ENCODE data around the gene COPS9.

COPS9 gene

DNA sequence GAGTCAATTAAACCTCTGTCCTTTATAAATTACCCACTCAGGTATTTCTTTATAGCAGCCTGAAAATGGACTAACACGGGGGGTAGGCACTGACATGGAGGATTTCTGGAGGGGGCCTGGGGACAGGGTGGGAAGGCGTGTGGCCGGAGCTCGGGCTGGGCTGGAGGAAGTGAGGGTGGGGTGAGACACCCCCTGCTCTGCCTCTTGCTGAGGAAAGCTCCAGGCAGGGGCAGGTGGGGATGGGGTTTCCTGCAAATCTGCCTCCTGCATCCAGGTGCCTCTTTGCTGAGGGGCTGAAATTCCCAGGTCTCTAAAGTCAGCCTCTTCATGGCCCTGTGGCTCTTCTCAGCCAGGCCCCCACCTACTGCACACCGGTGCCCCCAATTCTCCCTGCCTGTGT, 30.1 kb upstream of the COPS9 start:
- no peak for DNase-seq (ENCODE audit: low read depth in 2 of 2)

DNA sequence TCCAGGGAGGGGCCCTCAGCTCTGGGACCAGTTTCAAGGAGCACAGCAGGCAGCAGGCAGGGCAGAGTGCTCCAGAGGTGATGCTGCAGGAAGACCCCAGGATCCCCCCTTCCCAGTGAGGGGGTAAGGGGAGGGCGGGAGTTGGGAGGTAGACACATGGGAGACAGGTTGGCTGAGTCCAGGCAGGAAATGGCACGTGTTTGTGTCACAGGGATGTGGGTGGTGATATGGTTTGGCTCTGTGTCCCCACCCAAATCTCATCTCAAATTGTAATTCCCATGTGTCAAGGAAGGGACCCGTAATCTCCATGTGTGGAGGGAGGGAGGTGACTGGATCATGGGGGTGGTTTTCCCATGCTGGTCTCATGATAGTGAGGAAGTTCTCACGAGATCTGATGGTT, 29.6 kb upstream of the COPS9 start:
- DNase-seq (ENCODE audit: low read depth in 2 of 2): no peak

DNA sequence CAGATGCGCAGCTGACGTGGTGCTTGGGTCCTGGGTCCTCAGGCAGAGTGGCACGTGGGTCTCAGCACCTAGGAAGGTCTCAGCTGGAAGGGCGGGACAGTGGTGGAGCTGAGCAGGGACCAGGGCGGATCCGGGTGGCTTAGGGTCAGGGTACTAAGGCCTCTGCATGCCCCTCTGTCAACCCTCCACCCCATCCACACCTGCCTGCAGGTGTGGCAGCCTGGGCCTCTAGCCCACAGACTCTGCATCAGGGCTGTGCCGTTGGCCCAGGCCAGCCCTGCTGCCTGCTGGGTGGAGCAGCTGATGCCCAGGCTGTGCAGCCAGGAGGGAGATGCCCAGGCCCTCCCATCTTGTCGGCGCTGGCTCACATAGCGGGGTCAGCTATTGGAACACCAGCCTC, 28.9 kb upstream of the COPS9 start:
- no peak for DNase-seq (ENCODE audit: low read depth in 2 of 2)

DNA sequence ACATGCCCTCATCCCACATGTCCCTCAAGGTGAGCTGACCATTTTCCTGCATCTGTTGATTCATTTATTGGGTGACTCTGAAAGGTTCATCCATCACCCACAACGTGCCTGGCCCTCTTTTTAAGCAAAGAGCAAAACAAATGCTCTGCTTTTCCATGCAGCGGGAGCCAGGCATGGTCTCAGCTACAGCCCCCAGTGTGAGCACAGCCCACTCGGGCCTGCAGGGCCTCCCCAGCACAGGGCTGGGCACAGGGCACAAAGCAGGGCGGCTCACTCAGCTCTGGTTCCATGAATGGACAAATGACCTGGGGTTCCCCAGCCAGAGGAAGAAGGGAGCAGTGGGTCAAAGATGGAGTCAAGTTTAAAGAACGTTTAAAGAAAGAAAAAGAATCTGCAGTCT, 28.5 kb upstream of the COPS9 start:
- no peak for DNase-seq (ENCODE audit: low read depth in 2 of 2)

DNA sequence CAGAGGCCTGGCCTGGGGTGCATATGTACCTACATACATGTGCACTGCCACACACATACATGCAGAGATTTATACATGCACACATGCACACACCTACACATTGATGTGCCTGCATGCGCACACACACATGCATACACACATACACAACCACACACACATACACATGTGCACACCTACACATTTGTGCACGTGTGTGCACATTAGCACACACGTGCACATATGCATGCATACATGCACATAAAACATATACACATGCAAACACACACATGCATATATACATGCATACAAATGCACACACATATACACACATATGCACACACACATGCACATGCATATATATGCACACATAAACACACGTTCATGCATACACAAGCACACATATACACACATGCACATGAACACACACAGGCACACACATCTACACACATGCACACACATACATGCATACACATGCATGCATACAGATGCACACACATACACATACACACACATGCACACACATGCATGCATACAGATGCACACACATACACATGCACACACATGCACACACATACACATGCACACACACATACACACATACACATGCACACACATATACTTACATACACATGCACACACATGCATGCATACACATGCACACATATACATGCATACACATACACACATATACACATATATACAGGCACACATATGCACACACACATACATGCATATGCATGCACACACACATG, 27.9 kb upstream of the COPS9 start:
- DNase-seq (ENCODE audit: low read depth in 2 of 2): no peak

DNA sequence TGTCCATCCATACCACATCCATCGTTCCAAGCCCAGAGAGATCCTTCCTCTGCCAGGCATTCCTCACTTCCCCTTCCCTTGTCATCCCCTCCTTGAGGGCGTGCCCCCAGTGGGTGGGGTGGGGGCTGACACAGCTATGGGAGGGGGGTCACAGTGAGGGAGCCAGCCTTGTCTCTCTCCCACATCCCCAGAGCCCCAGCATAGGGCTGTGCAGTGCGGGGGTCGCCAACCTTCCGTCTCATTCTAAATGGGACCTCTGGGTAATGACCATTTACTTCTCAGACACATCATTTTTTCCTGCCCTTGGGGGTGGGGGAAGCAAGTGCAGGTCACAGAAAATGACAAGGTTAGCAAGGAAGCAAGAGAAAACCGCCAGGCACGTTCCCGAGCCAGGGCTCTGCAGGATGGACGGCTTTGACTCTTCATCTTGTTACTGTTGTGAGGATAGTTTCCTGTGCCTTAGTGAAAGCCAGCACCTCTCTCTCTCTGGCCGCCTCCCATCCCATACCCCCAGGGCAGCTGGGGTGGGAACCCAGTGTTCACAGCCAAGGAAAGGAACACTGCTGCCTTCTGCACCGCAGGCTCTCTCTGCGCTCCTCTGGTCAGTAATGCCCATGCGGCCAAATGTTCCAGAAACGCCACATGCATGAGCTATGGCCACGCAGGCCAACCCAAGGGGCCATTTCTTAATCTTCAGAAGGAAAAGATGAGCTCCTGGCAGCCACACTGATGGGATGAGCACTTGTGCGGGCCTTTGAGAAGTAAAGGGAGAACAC, 27.0 kb upstream of the COPS9 start:
- DNase-seq (ENCODE audit: low read depth in 2 of 2): no peak

DNA sequence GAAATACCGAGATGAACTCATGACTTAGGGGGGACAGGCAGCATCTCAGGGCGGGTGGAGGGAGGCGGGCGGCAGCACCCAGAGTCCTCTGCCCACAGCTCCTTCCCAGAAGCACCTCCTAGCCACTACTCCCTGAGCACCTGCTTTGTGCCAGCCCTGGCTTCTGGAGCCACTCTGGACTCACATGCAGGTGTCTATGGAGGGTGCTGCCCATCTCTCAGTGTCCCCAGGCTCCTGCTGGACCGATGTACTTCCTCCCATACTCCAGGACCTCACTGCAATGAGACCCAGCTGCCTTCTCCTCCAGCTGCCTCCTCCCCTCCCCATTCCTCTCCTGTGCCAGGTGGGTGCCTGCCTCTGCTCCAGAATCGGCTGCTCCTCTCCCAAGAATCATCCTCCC, 26.4 kb upstream of the COPS9 start:
- DNase-seq (ENCODE audit: low read depth in 2 of 2): no peak

DNA sequence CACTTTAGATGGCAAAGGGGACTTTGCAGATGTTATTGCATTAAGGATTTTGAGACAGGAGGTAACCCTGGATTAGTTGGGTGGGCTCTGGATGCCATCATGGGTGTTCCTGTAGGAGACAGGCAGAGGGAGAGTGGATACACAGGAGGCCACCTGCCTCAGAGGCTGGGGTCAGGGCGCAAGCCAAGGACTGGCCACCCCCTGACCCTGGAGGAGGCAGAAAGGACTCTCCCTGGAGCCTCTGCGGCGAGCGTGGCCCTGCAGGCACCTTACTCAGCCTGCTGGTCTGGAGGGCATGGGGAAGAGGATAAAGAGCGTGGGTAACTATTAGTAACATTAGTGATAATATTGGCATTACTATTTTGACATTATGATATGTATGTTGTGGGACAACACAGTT, 25.9 kb upstream of the COPS9 start:
- DNase-seq (ENCODE audit: low read depth in 2 of 2): no peak

DNA sequence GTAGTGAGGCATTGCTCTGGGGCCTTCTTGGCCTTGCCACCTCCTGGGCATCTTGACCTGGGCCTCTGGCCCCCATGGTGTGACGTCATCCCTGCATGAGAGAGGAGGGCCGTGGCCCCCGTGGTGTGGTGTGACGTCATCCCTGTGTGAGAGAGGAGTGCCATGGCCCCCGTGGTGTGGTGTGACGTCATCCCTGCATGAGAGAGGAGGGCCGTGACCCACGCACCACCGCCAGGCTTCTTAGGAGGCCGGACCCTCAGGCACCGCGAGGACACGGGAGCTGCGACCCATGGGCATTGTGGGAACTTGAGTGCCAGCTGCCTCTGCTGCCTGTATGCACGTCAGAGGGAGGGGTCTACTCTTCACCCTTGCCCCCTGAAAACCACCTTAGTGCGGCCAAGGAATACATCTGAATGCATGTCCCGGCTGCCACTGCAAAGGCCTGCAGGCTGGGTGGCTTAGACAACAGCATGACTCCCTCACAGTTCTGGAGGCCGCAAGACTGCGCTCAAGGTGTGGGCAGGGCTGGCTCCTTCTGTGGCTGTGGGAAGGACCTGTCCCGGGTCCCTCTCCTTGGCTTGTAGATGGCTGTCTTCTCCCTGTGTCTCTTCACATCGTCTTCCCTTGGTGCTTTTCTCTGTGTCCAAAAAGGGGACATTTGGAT, 25.1 kb upstream of the COPS9 start:
- no peak for DNase-seq (ENCODE audit: low read depth in 2 of 2)

DNA sequence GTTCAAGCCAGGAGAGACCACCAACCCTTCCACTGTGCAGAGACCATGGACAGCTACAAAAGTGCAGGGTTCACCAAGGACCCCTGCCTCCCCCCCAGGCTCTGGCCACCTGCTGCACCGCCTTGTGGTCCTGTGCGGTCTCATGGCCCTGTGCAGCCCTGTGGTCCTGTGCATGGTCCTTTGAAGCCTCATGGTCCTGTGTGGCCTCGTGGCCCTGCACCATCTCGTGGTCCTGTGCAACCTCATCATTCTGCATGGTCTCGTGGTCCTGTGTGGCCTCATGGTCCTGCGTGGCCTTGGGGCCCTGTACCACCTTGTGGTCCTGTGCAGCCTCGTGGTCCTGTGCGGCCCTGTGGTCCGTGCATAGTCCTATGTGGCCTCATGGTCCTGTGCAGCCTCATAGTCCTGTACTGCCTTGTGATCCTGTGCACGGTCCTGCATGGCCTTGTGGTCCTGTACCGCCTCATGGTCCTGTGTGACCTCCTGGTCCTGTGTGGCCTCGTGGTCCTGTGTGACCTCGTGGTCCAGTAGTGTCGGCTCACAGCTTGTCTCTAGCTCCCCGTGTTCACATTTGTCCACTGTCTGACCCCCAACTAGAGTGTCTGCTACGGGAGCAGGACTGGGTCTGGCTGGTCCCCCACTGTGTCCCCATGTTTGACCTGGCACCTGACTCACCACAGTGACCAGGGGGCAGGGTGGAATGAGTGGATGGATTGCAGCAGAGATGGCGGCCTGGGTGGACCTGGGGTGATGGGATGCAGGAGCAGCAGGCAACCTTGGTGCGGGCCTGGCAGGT, 24.4 kb upstream of the COPS9 start:
- no peak for DNase-seq (ENCODE audit: low read depth in 2 of 2)

DNA sequence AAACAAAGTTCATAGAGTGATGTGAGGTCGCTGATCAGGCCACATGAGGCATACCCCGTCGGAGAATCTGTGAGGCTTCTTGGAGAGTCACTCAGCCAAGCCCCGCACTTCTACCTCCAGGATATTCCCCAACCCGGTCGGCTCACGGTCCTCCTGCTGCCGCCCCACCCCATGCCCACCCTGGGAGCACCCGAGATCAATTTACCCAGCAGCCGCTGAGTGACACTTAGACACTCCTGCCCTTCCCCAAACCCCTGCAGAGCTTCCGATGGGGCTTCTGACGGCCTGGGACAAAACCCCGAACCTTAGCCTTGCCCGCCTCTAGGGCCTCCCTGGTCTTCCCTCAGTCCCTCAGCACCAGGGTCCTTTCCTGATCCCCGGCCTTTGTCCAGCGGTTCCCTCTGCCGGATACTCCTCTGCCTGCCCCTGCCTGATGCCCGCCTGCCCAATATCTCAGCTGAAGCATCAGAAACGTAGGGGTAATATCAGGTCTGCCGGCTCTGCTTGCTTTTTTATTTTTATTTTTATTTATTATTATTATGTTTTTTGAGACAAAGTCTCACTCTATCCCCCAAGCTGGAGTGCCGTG, 23.2 kb upstream of the COPS9 start:
- no peak for DNase-seq (ENCODE audit: low read depth in 2 of 2)

DNA sequence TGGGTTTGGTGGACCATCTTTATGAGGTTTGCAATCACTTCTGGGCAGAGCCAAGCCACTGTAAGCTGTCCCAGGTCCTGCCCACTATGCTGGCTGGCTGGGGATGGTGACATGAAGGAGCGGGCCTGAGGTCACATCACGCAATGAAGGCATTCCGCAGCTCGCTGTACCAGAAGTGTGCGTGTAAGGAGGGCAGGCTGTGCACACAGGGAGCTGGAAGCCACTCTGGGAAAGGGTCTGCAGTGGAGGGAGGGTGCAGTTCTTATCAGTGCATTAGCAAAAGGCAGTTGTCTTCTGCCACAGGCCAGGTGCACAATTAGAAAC, 21.0 kb upstream of the COPS9 start:
- no peak for DNase-seq (ENCODE audit: low read depth in 2 of 2)

DNA sequence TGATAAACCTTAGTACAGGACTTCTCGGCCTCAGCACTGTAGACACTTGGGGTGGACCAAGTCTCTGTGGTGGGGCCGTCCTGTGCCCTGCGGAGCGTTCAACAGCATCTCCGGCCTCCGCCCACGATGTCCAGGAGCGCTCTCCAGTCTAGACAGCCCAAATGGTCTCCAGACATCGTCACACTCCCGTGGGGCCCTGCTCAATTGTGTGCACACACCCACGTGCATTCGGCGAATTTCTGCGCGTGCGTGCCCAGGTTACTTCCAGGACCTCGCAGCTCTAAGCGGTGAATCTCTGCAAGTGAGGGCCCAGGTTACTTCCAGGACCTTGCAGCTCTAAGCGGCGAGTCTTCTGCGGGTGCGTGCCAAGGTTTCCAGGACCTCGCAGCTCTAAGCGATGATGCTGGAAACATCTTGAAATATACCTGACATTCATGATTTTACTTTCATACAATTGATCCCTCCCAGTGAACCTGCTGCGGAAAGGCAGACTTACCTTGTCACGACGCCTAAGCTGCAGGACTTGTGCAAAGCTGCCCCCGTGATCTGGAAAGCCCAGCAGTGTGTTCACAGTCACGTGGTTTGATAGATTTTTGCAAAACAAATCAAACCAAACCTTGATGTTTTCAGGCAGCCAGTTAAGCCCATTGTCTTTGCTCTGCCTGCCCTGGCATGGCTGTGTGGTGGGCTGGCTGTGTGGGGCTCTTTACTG, 20.5 kb upstream of the COPS9 start:
- DNase-seq (ENCODE audit: low read depth in 2 of 2): no peak

DNA sequence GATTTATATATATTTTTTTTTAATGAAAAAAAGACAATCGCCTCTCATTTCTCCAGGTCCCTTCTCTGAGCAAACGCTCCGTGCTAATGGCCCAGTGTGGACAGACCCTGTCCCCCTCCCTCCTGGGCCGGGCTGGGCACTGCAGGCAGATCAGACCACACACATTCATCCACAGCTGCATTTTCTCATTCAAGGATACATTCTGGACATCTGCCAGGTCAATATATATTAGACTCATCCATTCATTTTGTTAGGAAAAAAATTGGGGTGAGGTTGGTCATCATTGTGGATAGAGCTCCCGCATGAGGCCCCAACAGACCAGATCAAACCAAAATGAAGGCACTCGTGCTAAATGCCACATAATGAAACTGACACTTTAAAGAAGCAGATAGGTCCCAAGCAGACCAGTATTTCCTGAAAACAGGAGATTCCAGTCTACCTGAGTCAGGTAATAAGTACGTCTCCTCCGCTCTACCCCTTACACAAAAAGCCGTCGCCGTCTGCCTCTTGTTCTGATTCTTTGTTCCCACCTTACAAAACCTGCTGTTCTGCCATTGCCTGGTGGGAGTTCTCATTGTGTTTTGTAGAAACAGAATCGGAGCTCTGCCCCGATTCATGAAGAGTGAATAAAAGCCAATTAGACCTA, 19.8 kb upstream of the COPS9 start:
- DNase-seq (ENCODE audit: low read depth in 2 of 2): no peak

DNA sequence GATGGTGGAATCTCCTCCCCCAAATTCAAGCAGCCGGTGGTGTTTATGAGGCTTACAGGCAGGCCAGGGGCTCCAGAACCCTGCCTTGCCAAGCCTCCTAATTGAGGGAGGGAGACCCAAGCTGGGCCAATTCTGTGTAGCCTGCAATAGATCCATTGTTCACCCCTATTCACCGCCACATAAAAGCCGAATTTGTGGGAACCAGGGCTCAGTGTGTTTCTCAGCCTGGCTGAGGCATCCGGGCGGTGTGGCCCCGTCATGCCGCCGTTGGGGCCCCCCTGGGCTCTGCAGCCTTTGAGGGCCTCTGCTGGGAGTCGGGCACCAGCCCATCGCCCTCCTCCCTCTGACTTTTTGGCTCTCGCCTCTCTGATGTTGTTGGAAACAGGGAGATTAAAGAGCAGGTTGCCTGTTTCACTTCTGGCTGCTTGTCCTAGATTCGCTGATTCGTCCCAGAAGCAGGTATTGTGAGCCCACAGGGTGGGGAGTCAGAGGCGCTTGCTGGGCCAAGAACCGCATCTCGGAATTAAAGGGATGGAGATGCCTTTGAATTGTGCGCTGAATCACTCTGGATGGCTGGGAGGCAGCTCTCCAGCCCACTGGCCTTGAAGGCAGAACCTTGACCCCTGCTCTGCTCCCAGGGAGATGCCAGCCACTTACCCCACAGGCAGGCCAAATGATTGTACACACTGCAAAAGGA, 19.1 kb upstream of the COPS9 start:
- no peak for DNase-seq (ENCODE audit: low read depth in 2 of 2)

DNA sequence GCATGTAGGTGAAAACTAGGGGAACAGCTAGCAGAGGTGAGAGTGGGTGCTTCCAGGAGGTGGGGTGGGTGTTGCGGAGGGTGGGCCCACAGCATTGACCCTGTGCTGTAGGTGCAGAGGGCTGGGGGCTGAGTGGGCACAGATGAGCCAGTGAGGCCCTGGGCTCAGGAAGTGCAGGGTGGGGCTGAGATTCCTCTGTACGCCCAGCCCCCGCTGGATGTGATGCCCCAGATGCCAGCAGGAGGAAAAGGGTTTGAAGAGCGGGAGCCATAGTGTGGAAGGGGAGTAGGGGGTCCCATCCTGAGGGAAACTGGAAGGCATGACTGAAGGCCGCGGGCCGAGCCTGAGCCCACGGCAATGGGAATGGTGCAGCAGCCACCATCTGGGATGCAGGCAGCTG, 18.5 kb upstream of the COPS9 start:
- DNase-seq (ENCODE audit: low read depth in 2 of 2): no peak

DNA sequence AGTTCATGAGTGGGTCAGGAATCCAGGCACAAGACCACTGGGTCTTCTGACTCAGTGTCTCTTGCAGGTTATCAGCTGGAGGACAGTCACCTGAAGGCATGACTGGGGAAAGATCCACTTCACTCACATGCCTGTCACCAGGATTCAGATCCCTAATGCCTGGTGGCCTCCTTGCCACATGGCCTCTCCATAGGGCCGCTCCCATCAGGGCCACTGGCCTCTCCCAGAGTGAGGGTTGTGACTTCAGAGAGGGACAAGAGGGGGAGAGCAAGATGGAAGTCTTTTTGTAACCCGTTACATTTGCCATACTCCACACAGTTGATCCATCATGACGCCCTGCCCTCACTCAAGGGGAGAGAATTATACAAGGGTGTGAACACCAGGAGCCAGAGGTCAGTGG, 17.3 kb upstream of the COPS9 start:
- no peak for DNase-seq (ENCODE audit: low read depth in 2 of 2)

DNA sequence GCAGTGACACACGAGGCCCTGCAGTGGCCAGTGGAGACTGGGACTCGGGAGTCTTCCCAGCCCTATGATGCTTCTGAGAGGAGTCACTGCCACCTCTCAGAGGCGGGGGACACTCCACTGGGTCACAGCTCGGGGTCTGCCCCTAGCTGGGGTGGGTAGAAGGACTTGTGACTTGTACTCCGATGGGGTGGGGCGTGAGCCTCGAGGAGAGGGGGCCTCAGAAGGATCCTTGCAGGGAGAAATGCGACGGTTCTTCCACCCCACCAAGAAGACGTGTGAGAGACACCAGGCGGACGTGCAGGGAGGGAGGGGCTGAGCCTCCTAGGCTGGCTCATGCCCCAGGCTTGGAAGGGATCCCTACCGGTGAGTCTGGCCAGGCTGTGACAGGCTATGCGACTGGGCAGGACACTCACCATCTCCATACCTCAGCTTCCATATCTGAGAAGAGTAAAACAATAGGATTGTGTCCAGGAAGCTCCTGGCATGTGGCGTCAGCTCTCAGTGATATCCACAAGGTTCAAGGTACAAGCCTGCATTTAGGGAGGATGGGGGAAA, 15.4 kb upstream of the COPS9 start:
- no peak for DNase-seq (ENCODE audit: low read depth in 2 of 2)

DNA sequence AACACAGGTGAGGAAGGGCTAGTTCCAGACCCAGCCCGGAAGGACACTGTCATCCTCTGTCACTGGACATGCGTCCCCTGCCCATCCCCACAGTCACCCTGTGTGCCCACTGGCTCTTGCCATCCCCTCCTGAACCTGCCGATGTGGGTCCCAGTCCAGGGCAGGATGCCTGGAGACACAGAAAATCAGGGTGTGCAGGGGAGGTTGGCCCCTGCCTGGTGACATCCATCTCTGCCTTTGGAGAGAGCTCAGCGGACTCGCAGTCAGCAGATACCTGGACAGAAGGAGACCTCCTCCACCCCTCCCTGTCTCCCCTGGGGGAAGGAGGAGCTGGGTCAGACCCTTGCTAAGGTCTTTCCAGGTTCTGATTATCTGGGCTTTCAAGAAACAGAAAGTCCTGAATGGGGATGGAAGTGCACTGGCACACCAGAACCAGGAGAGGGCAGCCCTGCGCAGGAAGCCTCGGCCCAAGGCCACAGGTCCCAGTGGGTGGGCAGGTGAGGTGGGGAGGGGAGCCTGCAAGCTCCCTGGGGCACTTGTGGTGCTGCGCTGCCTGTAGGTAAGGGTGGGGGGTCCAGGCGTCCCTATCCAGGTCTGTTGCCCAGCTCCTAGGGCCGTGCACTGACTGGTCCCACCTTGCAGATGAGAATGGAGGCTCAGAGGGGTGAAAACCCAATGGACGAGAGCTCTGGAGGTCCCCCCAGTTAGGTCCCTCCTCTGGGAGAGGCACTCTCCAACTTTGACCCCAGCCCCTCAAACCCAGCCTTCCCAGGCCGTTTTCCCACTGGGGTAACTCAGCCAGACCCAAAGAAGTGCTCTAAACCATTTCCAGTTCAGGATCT, 14.1 kb upstream of the COPS9 start:
- no peak for DNase-seq (ENCODE audit: low read depth in 2 of 2)

Data from stimulated activated CD8-positive, alpha-beta memory T cell treated with anti-CD3 and anti-CD28 coated beads, Interleukin-15, amount 100 ng/mL, for 48 hours (primary cell).